HG03135 (cell line): Measurements from ENCODE around the gene EPYC.

ENCODE experiments used
- ATAC-seq: cut with Tn5 transposase; IDR thresholded peaks from one replicate; pipeline ENCODE4 v1.9.1; 2021; ENCODE audit warnings: mild to moderate bottlenecking, moderate library complexity; ENCODE audit not compliant: unreplicated experiment

Gene EPYC

GRCh38 chr12:91004872-91005271 lies at the start of gene EPYC:
EPYC (minus strand) TSS chr12:91004972; CDS start chr12:91002565, 2,407 bp downstream.
- ATAC-seq: no peak

- no peak for ATAC-seq
These were observed 49.4 kb upstream of the EPYC start for GRCh38 chr12:91053951-91054715.

GRCh38 chr12:91052026-91052425 lies 47.3 kb upstream of the EPYC start:
- ATAC-seq: no peak

GRCh38 chr12:91044586-91044985 lies 39.8 kb upstream of the EPYC start:
- no peak for ATAC-seq

DNA sequence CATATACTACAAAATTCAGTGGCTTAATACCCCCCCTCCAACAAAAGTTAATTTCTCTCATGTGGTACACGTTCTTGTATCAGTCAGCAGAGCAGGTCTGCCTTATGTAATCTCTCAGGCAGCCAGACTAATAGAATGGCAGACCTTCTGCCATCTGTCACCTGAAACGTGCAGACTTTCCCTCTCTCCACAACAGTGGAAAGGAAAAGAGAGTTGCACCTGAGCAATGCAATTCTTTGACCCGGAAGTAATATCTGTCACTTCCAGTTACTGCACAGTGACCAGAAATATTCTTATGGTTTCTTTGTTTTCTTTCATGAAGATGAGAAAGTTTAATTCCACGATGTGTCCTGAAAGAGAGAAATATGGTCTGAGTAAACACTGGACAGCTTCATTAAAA lies 38.6 kb upstream of the EPYC start:
- ATAC-seq: no peak

- no peak for ATAC-seq
These were observed 35.5 kb upstream of the EPYC start for GRCh38 chr12:91040096-91040755.

DNA sequence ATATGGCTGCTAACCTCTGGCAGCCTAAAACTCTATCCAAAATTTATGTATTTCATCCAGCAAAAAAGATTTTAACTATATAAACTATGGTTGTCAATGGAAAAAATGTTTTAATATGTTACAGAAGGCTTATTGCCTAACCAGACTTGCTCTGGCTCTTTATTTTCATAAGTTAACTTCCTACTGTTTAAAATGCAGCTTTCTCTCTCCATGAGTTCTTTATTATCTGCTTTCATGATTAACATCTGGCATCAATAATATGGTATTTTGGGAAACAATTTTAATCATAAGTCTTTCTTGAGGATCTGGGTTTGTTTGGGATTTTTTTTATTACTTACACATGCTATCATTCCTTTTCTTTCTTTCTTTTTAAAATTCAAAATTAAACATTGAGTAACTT lies 32.5 kb upstream of the EPYC start:
- no peak for ATAC-seq

GRCh38 chr12:91033251-91033650 lies 28.5 kb upstream of the EPYC start:
- no peak for ATAC-seq

DNA sequence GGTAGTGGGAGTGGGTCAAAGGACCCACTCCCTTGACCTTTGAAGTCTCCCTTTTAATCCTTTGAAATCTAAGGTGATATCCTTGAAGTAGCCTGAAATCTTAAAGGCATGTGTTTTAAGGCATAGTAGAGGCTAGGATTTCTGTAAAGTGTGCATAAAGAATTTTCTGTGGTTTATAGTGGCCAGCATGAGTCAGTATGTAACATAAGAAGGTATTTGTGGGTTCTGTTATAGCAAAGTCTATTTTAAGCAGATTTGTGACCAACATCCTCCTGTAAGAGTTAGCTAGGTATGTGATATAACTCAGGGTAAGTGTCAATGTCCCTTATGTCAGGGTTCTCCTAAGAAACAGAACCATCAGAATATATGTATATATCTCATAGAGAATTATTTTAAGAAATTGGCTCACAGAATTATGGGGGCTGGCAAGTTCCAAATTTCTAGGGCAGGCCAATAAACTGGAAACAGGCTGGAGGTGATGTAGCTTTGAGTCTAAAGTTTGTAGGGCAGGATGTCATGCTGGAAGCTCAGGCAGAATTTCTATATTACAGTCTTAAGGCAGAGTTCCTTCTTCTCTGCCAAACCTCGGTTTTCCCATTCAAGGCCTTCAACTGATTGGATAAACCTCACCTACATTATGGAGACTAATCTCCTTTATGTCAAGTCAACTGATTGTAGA lies 18.7 kb upstream of the EPYC start:
- no peak for ATAC-seq

- ATAC-seq: no peak
These were observed 16.3 kb upstream of the EPYC start for GRCh38 chr12:91021076-91021475.

GRCh38 chr12:91019455-91019854 lies 14.7 kb upstream of the EPYC start:
- ATAC-seq: no peak

DNA sequence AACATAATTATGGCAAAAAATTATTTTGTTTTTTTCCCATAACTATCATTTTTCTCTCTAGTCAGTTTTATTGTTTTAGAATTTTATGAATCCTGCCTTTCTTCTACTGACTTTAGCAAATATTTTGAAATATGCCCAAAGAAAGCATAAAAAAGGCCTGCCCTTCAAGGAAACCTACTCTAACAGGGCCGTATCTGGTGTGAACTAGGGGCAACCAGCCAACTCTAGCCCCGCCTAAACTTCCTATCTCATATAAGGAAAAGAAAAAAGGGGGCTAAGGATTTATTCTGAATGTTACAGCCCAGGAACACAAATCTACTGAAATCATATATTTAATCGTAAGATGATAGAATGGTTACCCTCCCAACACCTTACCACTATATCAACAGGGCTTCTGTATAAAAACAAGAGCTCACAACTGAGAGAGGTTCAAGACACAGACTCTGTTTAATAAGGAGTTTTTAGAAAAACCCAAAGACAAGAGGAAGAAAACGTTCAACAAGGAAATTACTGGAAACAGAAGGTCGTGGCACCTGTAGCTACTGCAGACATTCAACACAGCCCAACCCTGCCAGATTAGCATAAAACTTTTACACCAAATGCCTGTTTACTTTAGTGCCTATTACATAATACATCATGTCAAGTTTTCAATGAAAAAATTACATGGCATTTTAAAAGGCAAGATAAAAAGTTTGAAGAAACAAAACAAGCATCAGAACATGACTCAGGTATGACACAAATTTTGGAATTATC lies 12.9 kb upstream of the EPYC start:
- ATAC-seq: no peak

DNA sequence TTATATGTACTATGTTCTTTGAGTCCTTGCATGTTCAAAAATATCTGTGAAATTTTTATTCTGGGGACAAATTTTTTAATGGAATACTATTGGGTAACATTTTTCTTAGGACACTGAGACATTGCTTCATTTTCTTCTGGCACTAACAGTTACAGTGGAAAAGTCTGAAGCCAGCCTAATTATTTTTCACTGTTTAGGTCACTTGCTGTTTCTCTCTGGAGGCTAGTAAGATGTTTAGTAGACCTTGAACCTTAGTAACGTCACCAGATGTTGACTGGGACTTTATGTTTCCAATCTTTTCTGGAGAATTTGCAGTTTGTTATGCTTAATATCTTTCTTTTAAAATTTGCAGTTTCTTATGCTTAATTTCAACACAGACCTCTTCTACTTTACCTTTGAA lies 12.3 kb upstream of the EPYC start:
- no peak for ATAC-seq

- peak; percentile 93 for ATAC-seq
These were observed 4.7 kb upstream of the EPYC start for GRCh38 chr12:91009319-91009950.

GRCh38 chr12:91007531-91008290 lies 2.9 kb upstream of the EPYC start:
- peak; percentile 58 for ATAC-seq

GRCh38 chr12:91003737-91004136 lies 1.0 kb downstream of the EPYC start:
- no peak for ATAC-seq

DNA sequence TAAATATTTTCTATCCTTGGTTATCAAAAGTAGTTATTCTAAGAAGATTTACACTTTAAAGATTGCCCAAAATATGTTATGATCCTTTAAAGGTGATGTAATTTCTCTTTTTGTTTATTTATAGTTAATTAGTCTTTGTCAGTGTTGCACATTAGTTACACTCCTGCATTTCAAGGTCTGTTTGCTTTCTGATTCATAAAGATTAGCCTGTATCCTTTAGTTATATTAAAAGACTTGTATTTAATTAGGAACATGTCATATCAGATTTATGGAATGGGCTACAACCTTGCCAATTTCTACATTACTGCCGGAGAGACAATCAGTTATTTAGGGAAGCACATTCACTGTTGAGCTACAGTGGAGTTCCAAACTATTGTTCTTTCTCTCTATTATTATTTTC lies 3.5 kb downstream of the EPYC start:
- no peak for ATAC-seq

DNA sequence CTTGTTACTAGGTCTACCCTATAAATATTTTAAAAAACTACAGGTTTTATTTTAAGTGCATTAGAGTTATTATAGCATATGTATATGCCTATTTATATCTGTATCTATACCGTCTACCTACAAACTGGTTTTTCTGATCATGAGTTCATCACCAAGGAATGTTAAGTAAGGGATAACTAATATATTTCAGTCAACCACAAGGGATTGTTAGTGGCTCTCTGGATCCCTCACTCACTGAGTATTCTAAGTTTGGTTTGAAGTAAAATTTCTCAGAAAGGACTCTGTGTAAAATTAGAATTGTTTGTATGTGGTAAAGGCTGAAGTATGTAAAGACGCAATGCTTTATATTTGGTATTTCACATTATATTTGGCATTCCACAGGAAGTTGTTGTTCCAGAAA lies 4.8 kb downstream of the EPYC start:
- no peak for ATAC-seq

DNA sequence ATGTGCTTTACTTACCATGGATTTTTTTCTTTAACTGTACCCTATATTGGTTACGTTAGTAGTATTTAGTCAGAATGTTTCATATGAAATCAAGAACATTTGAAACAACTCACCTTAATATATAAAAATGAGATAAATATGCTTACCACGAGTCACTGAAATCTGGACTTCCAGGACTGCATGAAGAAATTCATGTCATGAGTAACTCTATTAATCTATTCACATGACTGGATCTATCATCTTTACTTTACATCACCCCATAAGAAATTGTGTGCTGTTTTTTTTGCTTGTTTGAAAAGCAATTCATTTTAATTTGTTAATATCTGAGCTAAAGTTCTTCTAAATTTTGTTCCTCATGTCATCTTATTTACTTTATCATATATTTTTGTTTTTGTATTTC lies 5.2 kb downstream of the EPYC start:
- ATAC-seq: no peak

- ATAC-seq: no peak
These were observed 9.8 kb downstream of the EPYC start for GRCh38 chr12:90995010-90995409.
